IMR-90 (cell line): ENCODE results near the gene APOC1. TPM values are rescaled to one million over a fixed set of nuclear protein-coding genes. Genes with fewer than 3 reads are reported as not detected.

Experiments used
- ATAC-seq: fragments of 200-7000 bp; cut with Tn5 transposase; 2 replicates; pipeline ENCODE4 v1.9.1; 2020; ENCODE audit warnings: low read depth, mild to moderate bottlenecking, moderate library complexity
- BruUV-seq: library from RNA; stranded (reverse); fragments of 400-500 nt; replicated peaks from 2 replicates; lab custom pipeline; 2021; lab: Mats Ljungman, UMichigan
- CTCF ChIA-PET: fragments of 300-600 bp; formaldehyde crosslinking; extraction: SDS; loops from one replicate; lab custom pipeline; 2021; ENCODE audit warnings: antibody characterized with exemption; lab: Yijun Ruan, JAX
- POLR2A ChIA-PET: fragments of 300-600 bp; sonication (Branson Sonifier 250); formaldehyde crosslinking; loops from one replicate; lab custom pipeline; 2022; ENCODE audit warnings: antibody characterized with exemption; ENCODE audit not compliant: unreplicated experiment; lab: Charles Lee
- DNase-seq: peaks from one replicate; pipeline ENCODE4 v3.0.0; 2013
- H2AFZ ChIP-seq: replicated peaks from 2 replicates; pipeline ENCODE3; 2013; ENCODE audit warnings: low read length, mild to moderate bottlenecking; ENCODE audit not compliant: poor library complexity
- H2AK5ac ChIP-seq: 2 replicates; pipeline ENCODE4 v1.6.1; 2013; ENCODE audit warnings: low read depth, low read length, inconsistent platforms
- H2AK9ac ChIP-seq: replicated peaks from 2 replicates; pipeline ENCODE3; 2013; ENCODE audit warnings: mild to moderate bottlenecking, low read depth, low read length, moderate library complexity; ENCODE audit not compliant: poor library complexity
- H2BK120ac ChIP-seq: 2 replicates; pipeline ENCODE4 v1.6.1; 2013; ENCODE audit warnings: low read depth, low read length, inconsistent platforms
- H2BK15ac ChIP-seq: 3 replicates; pipeline ENCODE4 v1.6.1; 2013; ENCODE audit warnings: low read depth, low read length, inconsistent platforms
- H2BK20ac ChIP-seq: 2 replicates; pipeline ENCODE4 v1.6.1; 2013; ENCODE audit warnings: low read depth, mild to moderate bottlenecking, inconsistent platforms, low read length, moderate library complexity
- H2BK5ac ChIP-seq: 2 replicates; pipeline ENCODE4 v1.6.1; 2013; ENCODE audit warnings: mild to moderate bottlenecking, low read depth, low read length, inconsistent platforms; ENCODE audit not compliant: poor library complexity, severe bottlenecking
- H3K14ac ChIP-seq: replicated peaks from 2 replicates; pipeline ENCODE4 v1.6.1; 2013; ENCODE audit warnings: low read depth, low read length, inconsistent platforms
- H3K18ac ChIP-seq: 2 replicates; pipeline ENCODE4 v1.6.1; 2013; ENCODE audit warnings: low read depth, low read length, control low read depth
- H3K23ac ChIP-seq: 2 replicates; pipeline ENCODE4 v1.6.1; 2013; ENCODE audit warnings: low read depth, low read length, inconsistent platforms
- H3K27ac ChIP-seq: 2 replicates; pipeline ENCODE4 v1.5.1; 2013; ENCODE audit warnings: mild to moderate bottlenecking, control low read depth, low read length; ENCODE audit not compliant: insufficient read depth
- H3K27me3 ChIP-seq: 2 replicates; pipeline ENCODE4 v1.6.1; 2013; ENCODE audit warnings: low read length; ENCODE audit not compliant: control insufficient read depth, insufficient read depth
- H3K36me3 ChIP-seq: 2 replicates; pipeline ENCODE4 v1.6.1; 2013; ENCODE audit warnings: low read length, mixed read lengths; ENCODE audit not compliant: control insufficient read depth, insufficient read depth
- H3K4ac ChIP-seq: 2 replicates; pipeline ENCODE4 v1.6.1; 2013; ENCODE audit warnings: low read depth, low read length, inconsistent platforms
- H3K4me1 ChIP-seq: 2 replicates; pipeline ENCODE4 v1.6.1; 2013; ENCODE audit warnings: low read length, mixed read lengths; ENCODE audit not compliant: control insufficient read depth, insufficient read depth
- H3K4me2 ChIP-seq: 2 replicates; pipeline ENCODE4 v1.6.1; 2013; ENCODE audit warnings: low read depth, mild to moderate bottlenecking, control low read depth, low read length, moderate library complexity
- H3K4me3 ChIP-seq: 2 replicates; pipeline ENCODE4 v1.5.1; 2013; ENCODE audit warnings: low read depth, mild to moderate bottlenecking, control low read depth, low read length, moderate library complexity; ENCODE audit not compliant: insufficient read depth
- H3K56ac ChIP-seq: 2 replicates; pipeline ENCODE4 v1.6.1; 2013; ENCODE audit warnings: low read length, inconsistent platforms; ENCODE audit not compliant: insufficient read depth; ENCODE audit errors: extremely low read depth
- H3K79me1 ChIP-seq, 2 experiments: 2 replicates each; pipeline ENCODE4 v1.6.1; 2013; ENCODE audit warnings: low read length in 2 of 2, inconsistent platforms in 1 of 2, low read depth in 1 of 2
- H3K9ac ChIP-seq: 2 replicates; pipeline ENCODE4 v1.6.1; 2013; ENCODE audit warnings: low read depth, low read length, control low read depth
- H3K9me1 ChIP-seq: 2 replicates; pipeline ENCODE4 v1.6.1; 2013; ENCODE audit warnings: low read length, inconsistent platforms; ENCODE audit not compliant: insufficient read depth
- H3K9me3 ChIP-seq: 2 replicates; pipeline ENCODE4 v1.6.1; 2013; ENCODE audit warnings: low read length; ENCODE audit not compliant: control insufficient read depth, insufficient read depth
- H4K20me1 ChIP-seq: 2 replicates; pipeline ENCODE4 v1.6.1; 2013; ENCODE audit warnings: low read length, inconsistent platforms; ENCODE audit not compliant: insufficient read depth
- H4K5ac ChIP-seq: 2 replicates; pipeline ENCODE4 v1.6.1; 2013; ENCODE audit warnings: mild to moderate bottlenecking, low read depth, low read length, control low read depth
- H4K8ac ChIP-seq, 2 experiments: 2 replicates each; pipeline ENCODE4 v1.6.1; 2013; ENCODE audit warnings: low read depth in 2 of 2, low read length in 2 of 2, control low read depth in 1 of 2, inconsistent platforms in 1 of 2
- H4K91ac ChIP-seq: 2 replicates; pipeline ENCODE4 v1.6.1; 2013; ENCODE audit warnings: low read depth, low read length, inconsistent platforms; ENCODE audit not compliant: insufficient read depth
- BHLHE40 ChIP-seq: fragments of 150-350 bp; IDR thresholded peaks from 2 replicates; pipeline ENCODE4 v1.6.1; 2016; ENCODE audit warnings: mild to moderate bottlenecking, low read depth, low read length
- CEBPB ChIP-seq: IDR thresholded peaks from 2 replicates; pipeline ENCODE4 v1.6.1; 2012; ENCODE audit warnings: low read depth, low read length, improper control_type of control experiment
- CHD1 ChIP-seq: IDR thresholded peaks from 2 replicates; pipeline ENCODE4 v1.6.1; 2012; ENCODE audit warnings: low read depth, low read length, improper control_type of control experiment
- MAFK ChIP-seq: IDR thresholded peaks from 2 replicates; pipeline ENCODE4 v1.6.1; 2012; ENCODE audit warnings: low read depth, low read length, improper control_type of control experiment
- MAZ ChIP-seq: IDR thresholded peaks from 2 replicates; pipeline ENCODE4 v1.6.1; 2012; ENCODE audit warnings: low read depth, mild to moderate bottlenecking, low read length, improper control_type of control experiment, moderate library complexity, borderline replicate concordance
- NFE2L2 ChIP-seq: fragments of 150-350 bp; IDR thresholded peaks from 2 replicates; pipeline ENCODE4 v1.6.1; 2016; ENCODE audit warnings: low read depth, mild to moderate bottlenecking, low read length
- RAD21 ChIP-seq: IDR thresholded peaks from 2 replicates; pipeline ENCODE4 v1.6.1; 2012; ENCODE audit warnings: low read length, improper control_type of control experiment
- RCOR1 ChIP-seq: IDR thresholded peaks from 2 replicates; pipeline ENCODE4 v1.6.1; 2012; ENCODE audit warnings: mild to moderate bottlenecking, low read length, improper control_type of control experiment; ENCODE audit not compliant: insufficient replicate concordance
- SMC3 ChIP-seq: fragments of 150-350 bp; IDR thresholded peaks from 2 replicates; pipeline ENCODE4 v1.6.1; 2016; ENCODE audit warnings: low read depth, mild to moderate bottlenecking, antibody characterized with exemption, low read length, moderate library complexity
- WGBS, 2 experiments: methylation state at CpG; one replicate each; pipeline versions ENCODE4 v1.1.5 to v1.1.7; 2013; ENCODE audit warnings: missing lambda C conversion rate in 2 of 2; ENCODE audit not compliant: insufficient read length in 1 of 2; ENCODE audit errors: extremely low coverage in 2 of 2; 5-methylcytosine and 5-hydroxymethylcytosine counted together
- dilution Hi-C: fragments of 300-500 bp; cut with HindIII; formaldehyde crosslinking; loops from one replicate; pipeline ENCODE4 v1.14.3; 2018; ENCODE audit warnings: low sequenced_read_pairs; ENCODE audit not compliant: unreplicated experiment
- in situ Hi-C: fragments of 300-500 bp; cut with MboI; formaldehyde crosslinking; loops from 3 replicates; pipeline ENCODE4 v1.14.3; 2019; ENCODE audit warnings: low sequenced_read_pairs, inconsistent platforms, mixed read lengths
- intact Hi-C: fragments of 100-400 bp; cut with micrococcal nuclease; formaldehyde crosslinking; loops from 2 replicates; pipeline ENCODE4 v1.10.0; 2022
- polyA plus RNA-seq, 3 experiments: library from polyadenylated mRNA; depleted of rRNA; stranded (reverse); fragments of >200 nt; gene quantifications; 2 replicates each; pipeline ENCODE4 v1.2.3, GENCODE V29; 2012; ENCODE audit warnings: low replicate concordance in 1 of 3
- total RNA-seq: library from RNA; depleted of rRNA; stranded (reverse); fragments of >200 nt; gene quantifications from 2 replicates; pipeline ENCODE4 v1.2.3, GENCODE V29; 2012
- TF ChIP-seq, protein P1 (sequence below): fragments of 150-350 bp; IDR thresholded peaks from 2 replicates; pipeline ENCODE4 v1.6.1; 2016; ENCODE audit warnings: low read depth, mild to moderate bottlenecking, low read length, moderate library complexity, borderline replicate concordance
- TF ChIP-seq, protein P2 (sequence below): conservative IDR thresholded peaks from 2 replicates; pipeline ENCODE4 v1.5.1; 2012; ENCODE audit warnings: mild to moderate bottlenecking, low read depth, low read length, improper control_type of control experiment
- TF ChIP-seq, protein P3 (sequence below): fragments of 150-350 bp; IDR thresholded peaks from 2 replicates; pipeline ENCODE4 v1.6.1; 2017; ENCODE audit warnings: mild to moderate bottlenecking, antibody characterized with exemption, low read length, low read depth

APOC1 gene
- total and polyA plus RNA-seq, 2 of the 4 experiments (the other 2 are of a cell fraction) = 1.1 TPM; not detected in 1

DNA sequence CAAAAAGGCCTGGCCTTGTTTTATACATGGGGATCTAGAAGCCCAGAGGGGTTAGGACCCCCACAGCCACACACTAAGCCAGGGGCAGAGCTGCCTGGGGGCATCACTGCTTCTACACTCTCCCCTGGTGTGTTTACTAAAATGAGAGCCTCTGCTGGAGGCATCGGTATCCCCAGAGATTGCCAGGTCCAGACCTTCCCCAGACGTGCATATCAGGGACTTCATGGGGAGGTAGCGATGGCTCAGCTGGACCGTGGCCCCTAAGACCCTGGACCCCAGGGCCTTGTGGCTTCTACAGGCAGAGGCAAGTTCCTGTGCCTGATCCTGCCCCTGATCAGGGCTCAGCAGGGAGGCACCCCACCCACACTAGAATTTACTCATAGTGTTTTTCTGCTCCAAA lies 54.3 kb downstream of the APOC1 start:
- ChIA-PET CTCF (no interaction called here), POLR2A (no interaction called here)
- Histone ChIP-seq H3K4me2 (no peak overlapping the region), H3K36me3 (peaks cover 34% of the 10 kb centered on the region), H3K4ac (no peak overlapping the region), H4K20me1 (peaks cover 16% of the 10 kb centered on the region), H2BK20ac (no peak overlapping the region), H3K23ac (no peak overlapping the region), H3K27me3 (no peaks in the 10 kb centered on the region), H2BK5ac (no peak overlapping the region), H2AK5ac (no peak overlapping the region), H3K27ac (no peak overlapping the region), H4K91ac (no peak overlapping the region), H3K4me1 (no peaks in the 10 kb centered on the region), H4K8ac (no peak overlapping the region), H3K9ac (no peak overlapping the region), H3K79me1 (peaks cover 12 to 38% of the 10 kb centered on the region in 2 experiments), H2AFZ (no peak overlapping the region), H3K56ac (no peak overlapping the region), H2BK15ac (no peak overlapping the region), H3K14ac (no peak overlapping the region), H2AK9ac (no peak overlapping the region), H2BK120ac (no peak overlapping the region), H3K9me3 (no peaks in the 10 kb centered on the region), H4K5ac (no peak overlapping the region), H3K9me1 (no peaks in the 10 kb centered on the region), H3K18ac (no peak overlapping the region), H3K4me3 (no peak overlapping the region)
- in situ Hi-C loops (no loop called here), dilution Hi-C loops (no loop called here), intact Hi-C loops (no loop called here)
- BruUV-seq = no TSS peak
- DNase-seq (no peak), ATAC-seq (no peak)
- TF ChIP-seq SMC3 = no peak
- no peak for TF ChIP-seq MAFK
- TF ChIP-seq RCOR1 = no peak
- TF ChIP-seq, protein P1, sequence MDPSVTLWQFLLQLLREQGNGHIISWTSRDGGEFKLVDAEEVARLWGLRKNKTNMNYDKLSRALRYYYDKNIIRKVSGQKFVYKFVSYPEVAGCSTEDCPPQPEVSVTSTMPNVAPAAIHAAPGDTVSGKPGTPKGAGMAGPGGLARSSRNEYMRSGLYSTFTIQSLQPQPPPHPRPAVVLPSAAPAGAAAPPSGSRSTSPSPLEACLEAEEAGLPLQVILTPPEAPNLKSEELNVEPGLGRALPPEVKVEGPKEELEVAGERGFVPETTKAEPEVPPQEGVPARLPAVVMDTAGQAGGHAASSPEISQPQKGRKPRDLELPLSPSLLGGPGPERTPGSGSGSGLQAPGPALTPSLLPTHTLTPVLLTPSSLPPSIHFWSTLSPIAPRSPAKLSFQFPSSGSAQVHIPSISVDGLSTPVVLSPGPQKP = no peak
- TF ChIP-seq, protein P2, sequence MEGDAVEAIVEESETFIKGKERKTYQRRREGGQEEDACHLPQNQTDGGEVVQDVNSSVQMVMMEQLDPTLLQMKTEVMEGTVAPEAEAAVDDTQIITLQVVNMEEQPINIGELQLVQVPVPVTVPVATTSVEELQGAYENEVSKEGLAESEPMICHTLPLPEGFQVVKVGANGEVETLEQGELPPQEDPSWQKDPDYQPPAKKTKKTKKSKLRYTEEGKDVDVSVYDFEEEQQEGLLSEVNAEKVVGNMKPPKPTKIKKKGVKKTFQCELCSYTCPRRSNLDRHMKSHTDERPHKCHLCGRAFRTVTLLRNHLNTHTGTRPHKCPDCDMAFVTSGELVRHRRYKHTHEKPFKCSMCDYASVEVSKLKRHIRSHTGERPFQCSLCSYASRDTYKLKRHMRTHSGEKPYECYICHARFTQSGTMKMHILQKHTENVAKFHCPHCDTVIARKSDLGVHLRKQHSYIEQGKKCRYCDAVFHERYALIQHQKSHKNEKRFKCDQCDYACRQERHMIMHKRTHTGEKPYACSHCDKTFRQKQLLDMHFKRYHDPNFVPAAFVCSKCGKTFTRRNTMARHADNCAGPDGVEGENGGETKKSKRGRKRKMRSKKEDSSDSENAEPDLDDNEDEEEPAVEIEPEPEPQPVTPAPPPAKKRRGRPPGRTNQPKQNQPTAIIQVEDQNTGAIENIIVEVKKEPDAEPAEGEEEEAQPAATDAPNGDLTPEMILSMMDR = no peak
- no peak for TF ChIP-seq CHD1
- TF ChIP-seq NFE2L2 = no peak
- TF ChIP-seq, protein P3, sequence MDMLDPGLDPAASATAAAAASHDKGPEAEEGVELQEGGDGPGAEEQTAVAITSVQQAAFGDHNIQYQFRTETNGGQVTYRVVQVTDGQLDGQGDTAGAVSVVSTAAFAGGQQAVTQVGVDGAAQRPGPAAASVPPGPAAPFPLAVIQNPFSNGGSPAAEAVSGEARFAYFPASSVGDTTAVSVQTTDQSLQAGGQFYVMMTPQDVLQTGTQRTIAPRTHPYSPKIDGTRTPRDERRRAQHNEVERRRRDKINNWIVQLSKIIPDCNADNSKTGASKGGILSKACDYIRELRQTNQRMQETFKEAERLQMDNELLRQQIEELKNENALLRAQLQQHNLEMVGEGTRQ = no peak
- no peak for TF ChIP-seq CEBPB
- TF ChIP-seq BHLHE40 = no peak
- no peak for TF ChIP-seq MAZ
- TF ChIP-seq RAD21 = no peak
- WGBS, 2 experiments = 100% methylated on average over 4 of the region's 4 CpGs; no CpG with 5 or more reads in 1 of the 2 experiments
